GM10248 (cell line): ENCODE measurements around the gene SEMA3G.

Source experiments
- CTCF ChIA-PET: fragments of 300-600 bp; sonication (Branson Sonifier 250); formaldehyde crosslinking; extraction: SDS; loops from one replicate; lab custom pipeline; 2021; ENCODE audit warnings: antibody characterized with exemption; lab: Yijun Ruan, JAX
- POLR2A ChIA-PET: fragments of 350-650 bp; sonication (Branson Sonifier 250); formaldehyde crosslinking; extraction: SDS; loops from one replicate; lab custom pipeline; 2020; ENCODE audit warnings: antibody characterized with exemption; lab: Yijun Ruan, JAX
- DNase-seq: peaks from one replicate; pipeline ENCODE4 v3.0.0; 2012; ENCODE audit errors: extremely low spot score
- TF ChIP-seq, protein P1 (sequence below): IDR thresholded peaks from 2 replicates; pipeline ENCODE4 v1.5.1; 2012; ENCODE audit warnings: mild to moderate bottlenecking, low read depth; ENCODE audit errors: extremely low read depth, missing control alignments, control extremely low read depth

The SEMA3G gene

DNA sequence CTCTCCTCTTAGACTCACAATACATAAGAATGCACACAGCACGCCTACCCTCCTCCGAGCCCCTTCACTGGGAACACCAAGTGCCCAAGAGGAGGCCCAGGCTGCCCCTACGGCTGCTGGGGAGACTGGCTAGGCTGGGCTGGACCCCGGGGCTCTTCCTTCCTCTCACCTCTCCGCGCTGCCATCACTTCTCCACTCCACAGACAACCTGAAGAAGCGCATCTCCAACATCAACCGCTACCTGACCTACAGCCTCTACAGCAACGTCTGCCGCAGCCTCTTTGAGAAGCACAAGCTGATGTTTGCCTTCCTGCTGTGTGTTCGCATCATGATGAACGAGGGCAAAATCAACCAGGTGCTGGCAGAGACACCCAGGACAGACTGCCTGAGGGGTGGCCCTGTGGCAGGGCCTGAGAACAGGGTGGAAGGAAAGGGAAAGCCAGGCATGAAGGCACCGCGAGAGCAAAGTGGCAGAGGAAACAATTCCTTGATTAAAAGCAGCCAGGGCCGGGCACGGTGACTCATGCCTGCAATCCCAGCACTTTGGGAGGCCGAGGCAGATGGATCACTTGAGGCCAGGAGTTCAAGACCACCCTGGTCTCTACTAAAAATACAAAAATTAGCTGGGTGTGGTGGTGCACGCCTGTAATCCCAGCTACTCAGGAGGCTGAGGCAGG is 51.6 kb downstream of the SEMA3G start:
- TF ChIP-seq, protein P1, sequence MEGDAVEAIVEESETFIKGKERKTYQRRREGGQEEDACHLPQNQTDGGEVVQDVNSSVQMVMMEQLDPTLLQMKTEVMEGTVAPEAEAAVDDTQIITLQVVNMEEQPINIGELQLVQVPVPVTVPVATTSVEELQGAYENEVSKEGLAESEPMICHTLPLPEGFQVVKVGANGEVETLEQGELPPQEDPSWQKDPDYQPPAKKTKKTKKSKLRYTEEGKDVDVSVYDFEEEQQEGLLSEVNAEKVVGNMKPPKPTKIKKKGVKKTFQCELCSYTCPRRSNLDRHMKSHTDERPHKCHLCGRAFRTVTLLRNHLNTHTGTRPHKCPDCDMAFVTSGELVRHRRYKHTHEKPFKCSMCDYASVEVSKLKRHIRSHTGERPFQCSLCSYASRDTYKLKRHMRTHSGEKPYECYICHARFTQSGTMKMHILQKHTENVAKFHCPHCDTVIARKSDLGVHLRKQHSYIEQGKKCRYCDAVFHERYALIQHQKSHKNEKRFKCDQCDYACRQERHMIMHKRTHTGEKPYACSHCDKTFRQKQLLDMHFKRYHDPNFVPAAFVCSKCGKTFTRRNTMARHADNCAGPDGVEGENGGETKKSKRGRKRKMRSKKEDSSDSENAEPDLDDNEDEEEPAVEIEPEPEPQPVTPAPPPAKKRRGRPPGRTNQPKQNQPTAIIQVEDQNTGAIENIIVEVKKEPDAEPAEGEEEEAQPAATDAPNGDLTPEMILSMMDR: no peak
- no peak for DNase-seq
- ChIA-PET POLR2A (no interaction called here), CTCF (no interaction called here)

DNA sequence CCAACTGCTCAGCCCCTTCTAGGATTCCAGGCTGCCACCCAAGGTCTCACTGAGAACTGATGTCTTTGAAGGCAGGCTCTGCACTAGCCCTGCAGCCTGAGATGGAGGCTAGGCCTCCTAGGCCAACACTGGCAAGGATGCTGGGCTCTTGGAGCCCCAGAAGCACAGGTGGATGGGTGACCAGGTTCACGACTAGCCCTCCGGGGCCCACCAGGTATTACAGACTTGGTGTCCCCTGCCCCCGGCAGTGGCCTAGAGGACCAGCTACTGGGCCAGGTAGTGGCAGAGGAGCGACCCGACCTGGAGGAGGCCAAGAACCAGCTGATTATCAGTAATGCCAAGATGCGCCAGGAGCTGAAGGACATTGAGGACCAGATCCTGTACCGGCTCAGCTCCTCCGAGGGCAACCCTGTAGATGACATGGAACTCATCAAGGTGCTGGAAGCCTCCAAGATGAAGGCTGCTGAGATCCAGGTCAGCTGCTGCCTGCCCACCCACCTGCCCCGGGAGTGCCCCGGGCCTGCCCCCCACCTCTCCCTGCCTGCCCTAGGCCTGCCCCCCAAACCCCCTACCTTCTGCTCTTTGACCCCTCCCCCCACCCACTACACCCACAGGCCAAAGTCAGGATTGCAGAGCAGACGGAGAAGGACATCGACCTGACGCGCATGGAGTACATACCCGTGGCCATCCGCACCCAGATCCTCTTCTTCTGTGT is 52.5 kb downstream of the SEMA3G start:
- TF ChIP-seq, protein P1: no peak
- POLR2A ChIA-PET: interaction anchor here (0.9 kb wide), 1 partner anchor 10 kb away, joined by 4 read pairs; no protein-coding TSS in a partner anchor
- CTCF ChIA-PET: no interaction called here
- DNase-seq: no peak

DNA sequence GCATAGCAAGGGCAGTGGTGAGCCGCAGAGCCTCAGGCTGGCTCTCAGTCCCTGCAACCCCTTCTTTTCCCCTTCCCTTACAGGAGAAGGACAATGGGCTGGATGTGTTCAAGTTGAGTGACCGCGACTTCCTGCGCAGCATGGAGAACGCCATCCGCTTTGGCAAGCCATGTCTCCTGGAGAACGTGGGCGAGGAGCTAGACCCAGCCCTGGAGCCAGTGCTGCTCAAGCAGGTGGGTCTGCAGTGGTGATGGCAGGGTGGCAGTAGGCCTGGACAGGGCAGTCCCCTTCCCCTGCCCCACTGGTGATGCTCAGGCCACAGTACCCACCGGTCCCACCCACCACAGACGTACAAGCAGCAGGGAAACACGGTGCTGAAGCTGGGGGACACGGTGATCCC is 53.8 kb downstream of the SEMA3G start:
- ChIA-PET CTCF (interaction anchor here (1.6 kb wide), 1 partner anchor 15 kb away, joined by 4 read pairs; no protein-coding TSS in a partner anchor), POLR2A (no interaction called here)
- TF ChIP-seq, protein P1: no peak
- no peak for DNase-seq

DNA sequence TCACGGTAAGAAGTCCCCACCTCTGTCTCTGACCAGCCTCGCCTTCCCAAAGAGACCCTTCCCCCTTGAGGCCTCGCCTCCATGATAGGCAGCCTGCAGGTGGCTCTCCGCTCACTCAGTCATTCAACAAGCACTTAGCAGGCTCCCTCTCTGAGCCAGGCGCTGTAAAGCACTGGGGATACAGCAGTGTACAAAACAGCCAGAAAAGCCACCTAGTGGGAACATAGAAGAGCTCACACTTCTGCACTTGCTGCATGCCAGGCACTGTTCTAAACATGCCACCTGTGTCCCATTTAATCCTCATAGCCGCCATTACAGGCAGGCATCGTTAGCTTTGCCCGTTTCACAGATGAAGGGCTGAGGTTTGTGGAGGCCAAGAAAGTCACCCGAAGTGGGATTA is 56.0 kb downstream of the SEMA3G start:
- ChIA-PET POLR2A (interaction anchor here (0.6 kb wide), 1 partner anchor 155 kb away, joined by 12 read pairs; no protein-coding TSS in a partner anchor), CTCF (interaction anchor here (0.8 to 2.4 kb wide), 7 partner anchors 9 to 168 kb away, joined by 3 to 8 read pairs (median 5); no protein-coding TSS in a partner anchor)
- no peak for DNase-seq
- TF ChIP-seq, protein P1: no peak

DNA sequence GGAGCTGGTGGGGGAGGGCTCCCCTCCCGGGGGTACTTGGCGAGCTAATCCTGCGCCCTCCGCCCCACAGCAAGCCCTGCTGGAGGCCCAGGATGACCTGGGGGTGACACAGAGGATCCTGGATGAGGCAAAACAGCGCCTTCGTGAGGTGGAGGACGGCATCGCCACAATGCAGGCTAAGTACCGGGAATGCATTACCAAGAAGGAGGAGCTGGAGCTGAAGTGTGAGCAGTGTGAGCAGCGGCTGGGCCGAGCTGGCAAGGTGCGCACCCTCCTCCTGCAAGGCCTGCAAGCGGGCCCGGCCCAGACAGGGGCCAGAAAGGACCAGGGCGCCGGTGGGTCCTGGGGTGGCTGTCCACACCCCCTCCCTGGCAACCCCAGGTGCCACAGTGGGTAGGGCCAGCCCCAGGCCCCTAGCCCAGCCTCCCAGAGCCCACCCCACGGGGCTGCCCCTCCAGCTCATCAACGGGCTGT is 56.5 kb downstream of the SEMA3G start:
- POLR2A ChIA-PET: interaction anchor here (0.6 kb wide), 1 partner anchor 155 kb away, joined by 12 read pairs; no protein-coding TSS in a partner anchor
- CTCF ChIA-PET: interaction anchor here (0.8 to 2.6 kb wide), 5 partner anchors 10 to 157 kb away, joined by 3 to 8 read pairs (median 5); no protein-coding TSS in a partner anchor
- DNase-seq: no peak
- TF ChIP-seq, protein P1: no peak

DNA sequence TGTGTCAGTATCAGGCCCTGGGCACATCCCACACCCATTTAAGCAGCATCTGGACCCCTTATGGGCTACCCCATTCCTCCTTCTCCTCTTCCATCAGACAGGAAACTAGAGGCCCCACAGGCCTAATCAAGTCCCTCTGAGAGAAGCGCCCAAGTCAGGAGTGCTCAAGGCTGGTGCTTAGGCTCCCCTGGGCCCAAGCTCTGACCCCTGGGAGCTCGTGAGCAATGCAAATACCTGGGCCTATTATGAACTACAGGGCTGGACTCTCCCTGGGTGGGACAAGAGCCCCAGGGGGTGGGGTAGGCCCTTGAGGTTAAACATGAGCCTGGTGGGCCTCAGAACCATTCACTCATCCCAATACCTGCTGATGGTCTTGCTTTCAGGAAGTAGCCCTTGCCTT is 57.4 kb downstream of the SEMA3G start:
- ChIA-PET POLR2A (no interaction called here), CTCF (interaction anchor here (1.3 to 2.6 kb wide), 4 partner anchors 15 to 156 kb away, joined by 3 to 8 read pairs (median 5); no protein-coding TSS in a partner anchor)
- TF ChIP-seq, protein P1: no peak
- no peak for DNase-seq
